ENCODE results near the gene ANLN. TPM values are rescaled to one million over a fixed set of nuclear protein-coding genes. Genes with fewer than 3 reads are reported as not detected.

The ANLN gene
- total and polyA plus RNA-seq, 7 donors = 0.11 to 2.4 (median 0.52) TPM

GRCh38 chr7:36387435-36388231, 2.0 kb upstream of the ANLN start:
- peaks cover 7% of the 10 kb centered on the region for H3K4me1 ChIP-seq
- H3K27ac ChIP-seq = peak overlapping the region; percentile 11
- 40 to 59% (median 45%) methylated on average over 7 of the region's 7 CpGs for WGBS, 3 donors
- H3K27me3 ChIP-seq (ENCODE audit: insufficient read depth in 3 of 3, low read length in 2 of 3) = no peaks in the 10 kb centered on the region
- no peaks in the 10 kb centered on the region for H3K36me3 ChIP-seq (ENCODE audit: insufficient read depth in 1 of 2, low read depth in 1 of 2)
- no peak for DNase-seq
- no peak for ATAC-seq
- TF ChIP-seq CTCF (IDR thresholded peaks at IDR 0.05) = no peak
- no peak overlapping the region for H3K4me3 ChIP-seq
- H3K9me3 ChIP-seq = no peaks in the 10 kb centered on the region
- intact Hi-C loops (cut with DNase I) = no loop called here

GRCh38 chr7:36388423-36388822, 1.2 kb upstream of the ANLN start:
- ATAC-seq (peak in 1 of 4 donors; percentile 2), DNase-seq (no peak)
- H3K36me3 ChIP-seq (ENCODE audit: insufficient read depth in 1 of 2, low read depth in 1 of 2) = no peaks in the 10 kb centered on the region
- 16 to 35% (median 24%) methylated on average over 4 of the region's 4 CpGs for WGBS, 3 donors
- H3K4me3 ChIP-seq = no peak overlapping the region
- peak overlapping the region; percentile 66 for H3K27ac ChIP-seq
- no peak for TF ChIP-seq CTCF (IDR thresholded peaks at IDR 0.05)
- H3K4me1 ChIP-seq = peaks cover 7% of the 10 kb centered on the region
- no peaks in the 10 kb centered on the region for H3K9me3 ChIP-seq
- H3K27me3 ChIP-seq (ENCODE audit: insufficient read depth in 3 of 3, low read length in 2 of 3) = no peaks in the 10 kb centered on the region
- intact Hi-C loops (cut with DNase I) = no loop called here

- no peaks in the 10 kb centered on the region for H3K27me3 ChIP-seq (ENCODE audit: insufficient read depth in 3 of 3, low read length in 2 of 3)
- intact Hi-C loops (cut with DNase I) = no loop called here
- H3K4me1 ChIP-seq = peaks cover 7% of the 10 kb centered on the region
- peak overlapping the region; percentile 67 for H3K4me3 ChIP-seq
- no peaks in the 10 kb centered on the region for H3K36me3 ChIP-seq (ENCODE audit: insufficient read depth in 1 of 2, low read depth in 1 of 2)
- WGBS, 3 donors = 1 to 2% (median 1%) methylated on average over 26 of the region's 26 CpGs
- DNase-seq = peak; percentile 62 to 73
- peak overlapping the region; percentile 66 for H3K27ac ChIP-seq
- peak; percentile 42 to 62 (median 56) for ATAC-seq
- TF ChIP-seq CTCF (IDR thresholded peaks at IDR 0.05) = no peak
- H3K9me3 ChIP-seq = no peaks in the 10 kb centered on the region
Measured at GRCh38 chr7:36390199-36391090, 783 bp downstream of the ANLN start.

GRCh38 chr7:36391436-36392198, 2.0 kb downstream of the ANLN start:
- intact Hi-C loops (cut with DNase I) = no loop called here
- ATAC-seq (no peak), DNase-seq (no peak)
- no peak for TF ChIP-seq CTCF (IDR thresholded peaks at IDR 0.05)
- Histone ChIP-seq H3K36me3 (ENCODE audit: insufficient read depth in 1 of 2, low read depth in 1 of 2) (no peaks in the 10 kb centered on the region), H3K9me3 (no peaks in the 10 kb centered on the region), H3K4me1 (peaks cover 7% of the 10 kb centered on the region), H3K4me3 (no peak overlapping the region), H3K27ac (no peak overlapping the region), H3K27me3 (ENCODE audit: insufficient read depth in 3 of 3, low read length in 2 of 3) (no peaks in the 10 kb centered on the region)
- 54 to 60% (median 55%) methylated on average over 10 of the region's 10 CpGs for WGBS, 3 donors

Measured in psoas muscle (tissue), 8 donors.